22Rv1 (cell line): Measurements from ENCODE around the gene VPS26B.

ENCODE experiments used
- H3K27ac ChIP-seq: fragments of 450-650 bp; 2 replicates; pipeline ENCODE4 v1.5.1; 2017
- CTCF ChIP-seq: fragments of 450-650 bp; IDR thresholded peaks from 2 replicates; pipeline ENCODE4 v1.5.1; 2017; ENCODE audit warnings: mild to moderate bottlenecking
- ZFX ChIP-seq: fragments of 450-650 bp; IDR thresholded peaks from 2 replicates; pipeline ENCODE4 v1.6.1; 2017; ENCODE audit warnings: antibody characterized with exemption, borderline replicate concordance

VPS26B gene

GRCh38 chr11:134292661-134293060 lies 68.2 kb downstream of the VPS26B start:
- H3K27ac ChIP-seq: no peak overlapping the region
- no peak for TF ChIP-seq CTCF
- TF ChIP-seq ZFX: no peak

GRCh38 chr11:134293119-134294113 lies 68.9 kb downstream of the VPS26B start:
- H3K27ac ChIP-seq: no peak overlapping the region
- TF ChIP-seq ZFX (no peak), CTCF (no peak)

GRCh38 chr11:134294664-134295063 lies 70.2 kb downstream of the VPS26B start:
- no peak for TF ChIP-seq ZFX
- no peak for TF ChIP-seq CTCF
- no peak overlapping the region for H3K27ac ChIP-seq
